GM21723 (cell line): ENCODE measurements around the gene TSPAN33.
"Not testable (repeated sequence)": the region's sequence is repeated elsewhere in the genome, so short reads cannot be mapped to it uniquely, and the experiment has no call there.

Experiments used
- ATAC-seq: cut with Tn5 transposase; IDR thresholded peaks from one replicate; pipeline ENCODE4 v1.9.1; 2021; ENCODE audit warnings: mild to moderate bottlenecking, moderate library complexity; ENCODE audit not compliant: unreplicated experiment

The TSPAN33 gene

DNA sequence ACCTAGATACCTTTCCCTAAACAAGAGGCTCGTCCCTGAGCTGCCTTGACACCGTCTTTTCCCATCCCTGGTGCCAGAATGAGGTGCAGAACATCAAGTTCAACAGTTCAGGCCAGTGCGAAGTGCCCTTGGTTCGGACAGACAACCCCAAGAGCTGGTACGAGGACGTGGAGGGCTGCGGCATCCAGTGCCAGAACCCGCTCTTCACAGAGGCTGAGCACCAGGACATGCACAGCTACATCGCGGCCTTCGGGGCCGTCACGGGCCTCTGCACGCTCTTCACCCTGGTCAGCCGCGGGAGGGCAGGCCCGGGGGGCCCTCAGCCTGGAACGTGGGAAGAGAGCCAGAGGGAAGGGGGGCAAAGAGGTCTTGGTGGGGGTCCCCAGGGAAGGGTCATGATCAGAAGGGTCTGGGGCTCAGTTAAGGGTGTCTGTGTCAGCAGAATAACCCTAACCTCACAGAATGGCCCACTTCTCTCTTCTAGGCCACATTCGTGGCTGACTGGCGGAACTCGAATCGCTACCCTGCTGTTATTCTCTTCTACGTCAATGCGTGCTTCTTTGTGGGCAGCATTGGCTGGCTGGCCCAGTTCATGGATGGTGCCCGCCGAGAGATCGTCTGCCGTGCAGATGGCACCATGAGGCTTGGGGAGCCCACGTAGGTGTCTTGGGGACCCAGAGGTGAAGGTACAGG, 60.8 kb downstream of the TSPAN33 start:
- no peak for ATAC-seq

DNA sequence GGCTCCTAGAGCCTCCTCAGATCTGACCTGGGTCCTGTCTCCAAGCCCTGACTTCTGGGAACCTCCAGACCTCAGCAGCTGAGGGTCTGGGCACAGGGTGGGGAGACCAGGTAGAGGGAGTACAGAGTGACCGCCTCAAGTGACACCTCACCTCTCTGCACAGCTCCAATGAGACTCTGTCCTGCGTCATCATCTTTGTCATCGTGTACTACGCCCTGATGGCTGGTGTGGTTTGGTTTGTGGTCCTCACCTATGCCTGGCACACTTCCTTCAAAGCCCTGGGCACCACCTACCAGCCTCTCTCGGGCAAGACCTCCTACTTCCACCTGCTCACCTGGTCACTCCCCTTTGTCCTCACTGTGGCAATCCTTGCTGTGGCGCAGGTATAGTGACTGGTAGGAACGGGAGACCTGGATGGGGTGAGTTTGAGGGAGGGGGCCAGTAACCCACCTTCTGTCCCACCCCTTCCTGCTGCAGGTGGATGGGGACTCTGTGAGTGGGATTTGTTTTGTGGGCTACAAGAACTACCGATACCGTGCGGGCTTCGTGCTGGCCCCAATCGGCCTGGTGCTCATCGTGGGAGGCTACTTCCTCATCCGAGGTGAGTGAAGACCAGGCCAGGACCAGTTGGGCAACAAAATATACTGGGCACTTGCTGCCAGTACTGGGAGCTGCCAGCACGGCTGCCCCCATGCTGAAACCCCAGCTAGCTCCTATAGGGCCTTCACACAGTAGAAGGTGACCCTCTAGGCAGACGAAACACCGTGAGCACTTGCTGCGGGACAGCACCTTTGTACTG, 61.7 kb downstream of the TSPAN33 start:
- ATAC-seq = no peak

DNA sequence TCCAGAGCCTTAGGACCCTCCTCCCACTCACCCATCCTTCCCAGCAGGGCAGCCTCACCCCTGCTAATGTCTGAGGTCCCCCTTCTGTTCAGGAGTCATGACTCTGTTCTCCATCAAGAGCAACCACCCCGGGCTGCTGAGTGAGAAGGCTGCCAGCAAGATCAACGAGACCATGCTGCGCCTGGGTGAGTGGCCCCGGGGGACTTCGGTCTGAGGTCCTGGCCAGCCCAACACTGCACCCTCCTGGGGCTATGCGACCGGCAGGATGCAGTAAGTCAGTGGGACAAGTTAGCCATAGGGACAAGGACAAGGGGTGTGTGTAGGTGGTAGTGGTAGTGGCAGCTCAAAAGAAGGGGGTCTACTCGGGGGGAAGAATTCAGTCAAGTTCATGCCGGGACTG, 64.2 kb downstream of the TSPAN33 start:
- no peak for ATAC-seq

DNA sequence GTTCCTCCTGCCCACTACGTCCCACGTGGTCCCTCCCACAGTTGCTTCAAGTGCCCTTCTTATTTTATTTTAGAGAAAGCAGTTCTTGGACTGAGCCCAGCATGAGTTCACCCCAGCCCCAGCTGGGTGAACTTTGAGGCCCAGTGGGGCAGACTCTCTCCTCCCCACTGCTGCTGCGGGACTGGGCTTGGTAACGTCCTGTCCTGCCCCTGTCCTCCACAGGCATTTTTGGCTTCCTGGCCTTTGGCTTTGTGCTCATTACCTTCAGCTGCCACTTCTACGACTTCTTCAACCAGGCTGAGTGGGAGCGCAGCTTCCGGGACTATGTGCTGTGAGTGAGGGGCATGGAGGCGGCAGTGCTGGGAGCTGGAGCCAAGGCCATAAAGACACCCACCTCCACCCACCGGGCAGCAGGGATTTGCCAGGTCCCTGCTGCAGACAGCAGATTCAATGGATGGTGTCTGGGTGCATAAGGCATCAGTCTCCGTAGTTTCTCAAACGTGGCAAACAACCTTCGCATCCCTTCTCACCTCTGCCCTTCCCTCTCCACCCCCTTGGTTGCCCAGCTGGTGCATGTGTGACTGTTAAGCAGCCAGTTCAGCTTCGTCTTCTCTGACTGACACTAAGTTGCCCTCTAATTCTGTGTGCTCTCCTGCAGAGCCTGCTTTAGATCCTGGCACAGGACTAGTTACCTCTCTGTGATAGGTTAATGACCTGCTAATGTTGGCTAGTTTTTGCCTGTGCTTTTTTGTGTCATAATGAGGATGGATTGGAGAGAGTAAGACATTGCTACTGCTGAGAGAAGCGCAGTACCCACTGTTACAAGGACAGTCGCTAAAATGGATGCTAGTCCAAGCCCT, 64.8 kb downstream of the TSPAN33 start:
- ATAC-seq = no peak

DNA sequence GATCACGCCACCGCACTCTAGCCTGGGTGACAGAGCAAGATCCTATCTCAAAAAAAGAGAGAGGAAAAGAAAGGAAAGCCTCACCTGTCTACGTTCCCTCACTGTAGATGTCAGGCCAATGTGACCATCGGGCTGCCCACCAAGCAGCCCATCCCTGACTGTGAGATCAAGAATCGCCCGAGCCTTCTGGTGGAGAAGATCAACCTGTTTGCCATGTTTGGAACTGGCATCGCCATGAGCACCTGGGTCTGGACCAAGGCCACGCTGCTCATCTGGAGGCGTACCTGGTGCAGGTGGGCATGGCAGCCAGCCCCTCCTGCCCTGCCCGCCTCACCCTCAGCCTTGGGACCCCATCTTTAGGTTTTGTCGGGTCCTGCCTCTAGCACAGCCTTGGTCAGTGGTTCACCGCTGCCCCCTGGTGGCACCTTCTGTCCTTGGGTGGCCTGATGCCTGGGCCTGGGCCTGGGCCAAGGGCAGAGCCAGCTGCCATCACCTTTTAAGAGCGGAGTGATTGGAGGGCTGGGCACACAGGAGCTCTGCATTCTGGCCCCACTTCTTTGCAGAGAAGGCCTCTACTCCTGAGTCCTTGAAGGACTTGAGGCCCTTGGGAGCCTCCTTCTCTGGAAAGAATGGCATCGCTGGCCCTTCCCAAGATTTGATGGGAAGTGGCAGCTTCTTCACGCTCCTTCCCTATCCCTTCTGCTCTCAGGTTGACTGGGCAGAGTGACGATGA, 65.9 kb downstream of the TSPAN33 start:
- peak; percentile 59 for ATAC-seq

DNA sequence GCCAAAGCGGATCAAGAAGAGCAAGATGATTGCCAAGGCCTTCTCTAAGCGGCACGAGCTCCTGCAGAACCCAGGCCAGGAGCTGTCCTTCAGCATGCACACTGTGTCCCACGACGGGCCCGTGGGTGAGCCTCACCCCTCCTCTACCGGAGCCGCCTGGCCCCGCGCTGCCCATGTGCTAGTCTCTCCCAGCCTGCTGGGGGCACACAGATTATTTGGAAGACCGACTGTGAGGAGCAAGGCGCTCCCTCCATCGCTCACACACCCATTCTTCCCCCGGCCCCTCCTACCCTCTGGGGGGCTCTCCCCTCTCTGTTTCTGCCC, 66.4 kb downstream of the TSPAN33 start:
- ATAC-seq = no peak

DNA sequence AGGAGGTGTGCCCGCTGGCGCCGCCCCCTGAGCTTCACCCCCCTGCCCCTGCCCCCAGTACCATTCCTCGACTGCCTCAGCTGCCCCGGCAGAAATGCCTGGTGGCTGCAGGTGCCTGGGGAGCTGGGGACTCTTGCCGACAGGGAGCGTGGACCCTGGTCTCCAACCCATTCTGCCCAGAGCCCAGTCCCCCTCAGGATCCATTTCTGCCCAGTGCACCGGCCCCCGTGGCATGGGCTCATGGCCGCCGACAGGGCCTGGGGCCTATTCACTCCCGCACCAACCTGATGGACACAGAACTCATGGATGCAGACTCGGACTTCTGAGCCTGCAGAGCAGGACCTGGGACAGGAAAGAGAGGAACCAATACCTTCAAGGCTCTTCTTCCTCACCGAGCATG, 67.6 kb downstream of the TSPAN33 start:
- no peak for ATAC-seq

DNA sequence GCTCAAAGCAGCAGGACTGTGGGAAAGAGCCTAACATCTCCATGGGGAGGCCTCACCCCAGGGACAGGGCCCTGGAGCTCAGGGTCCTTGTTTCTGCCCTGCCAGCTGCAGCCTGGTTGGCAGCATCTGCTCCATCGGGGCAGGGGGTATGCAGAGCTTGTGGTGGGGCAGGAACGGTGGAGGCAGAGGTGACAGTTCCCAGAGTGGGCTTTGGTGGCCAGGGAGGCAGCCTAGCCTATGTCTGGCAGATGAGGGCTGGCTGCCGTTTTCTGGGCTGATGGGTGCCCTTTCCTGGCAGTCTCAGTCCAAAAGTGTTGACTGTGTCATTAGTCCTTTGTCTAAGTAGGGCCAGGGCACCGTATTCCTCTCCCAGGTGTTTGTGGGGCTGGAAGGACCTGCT, 68.1 kb downstream of the TSPAN33 start:
- ATAC-seq = no peak

DNA sequence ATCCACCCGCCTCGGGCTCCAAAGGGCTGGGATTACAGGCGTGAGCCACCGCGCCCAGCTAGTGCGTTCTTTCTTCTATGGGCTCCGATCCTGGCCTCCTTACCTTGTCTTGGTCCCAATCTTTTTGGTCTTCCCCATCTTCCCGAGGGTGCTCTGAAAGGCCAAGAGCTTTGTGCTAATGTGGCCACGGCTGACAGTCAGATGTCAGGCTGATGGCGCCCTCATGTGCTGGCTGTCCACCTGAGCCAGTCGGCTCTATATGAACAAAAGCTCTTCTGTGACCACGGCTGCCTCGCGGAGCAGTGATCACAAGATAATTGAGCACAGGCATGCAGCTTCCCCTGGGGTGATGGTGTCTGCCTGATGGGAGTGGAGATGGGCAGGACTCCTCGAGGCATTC, 69.3 kb downstream of the TSPAN33 start:
- no peak for ATAC-seq

DNA sequence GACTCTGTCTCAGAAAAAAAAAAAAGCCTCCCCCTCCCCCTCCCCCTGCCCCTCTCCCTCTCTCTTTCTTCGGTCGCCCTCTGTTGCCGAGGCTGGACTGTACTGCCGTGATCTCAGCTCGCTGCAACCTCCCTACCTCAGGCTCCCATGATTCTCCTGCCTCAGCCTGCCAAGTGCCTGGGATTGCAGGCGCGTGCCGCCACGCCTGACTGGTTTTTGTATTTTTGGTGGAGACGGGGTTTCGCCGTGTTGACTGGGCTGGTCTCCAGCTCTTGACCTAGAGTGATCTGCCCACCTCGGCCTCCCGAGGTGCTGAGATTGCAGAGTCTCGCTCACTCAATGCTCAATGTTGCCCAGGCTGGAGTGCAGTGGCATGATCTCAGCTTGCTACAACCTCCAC, 71.2 kb downstream of the TSPAN33 start:
- ATAC-seq = not testable (repeated sequence)

DNA sequence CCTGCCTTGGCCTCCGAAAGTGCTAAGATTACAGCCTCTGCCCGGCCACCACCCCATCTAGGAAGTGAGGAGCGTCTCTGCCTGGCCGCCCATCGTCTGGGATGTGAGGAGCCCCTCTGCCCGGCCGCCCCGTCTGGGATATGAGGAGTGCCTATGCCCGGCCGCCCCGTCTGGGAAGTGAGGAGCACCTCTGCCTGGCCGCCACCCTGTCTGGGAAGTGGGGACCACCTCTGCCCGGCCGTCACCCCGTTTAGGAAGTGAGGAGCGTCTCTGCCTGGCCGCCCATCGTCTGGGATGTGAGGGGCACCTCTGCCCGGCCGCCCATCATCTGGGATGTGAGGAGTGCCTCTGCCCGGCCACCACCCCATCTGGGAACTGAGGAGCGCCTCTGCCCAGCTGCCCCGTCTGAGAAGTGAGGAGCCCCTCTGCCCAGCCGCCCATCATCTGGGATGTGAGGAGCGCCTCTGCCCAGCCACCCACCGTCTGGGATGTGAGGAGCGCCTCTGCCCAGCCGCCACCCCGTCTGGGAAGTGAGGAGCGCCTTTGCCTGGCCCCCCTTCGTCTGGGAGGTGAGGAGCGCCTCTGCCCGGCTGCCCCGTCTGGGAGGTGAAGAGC, 71.7 kb downstream of the TSPAN33 start:
- not testable (repeated sequence) for ATAC-seq

DNA sequence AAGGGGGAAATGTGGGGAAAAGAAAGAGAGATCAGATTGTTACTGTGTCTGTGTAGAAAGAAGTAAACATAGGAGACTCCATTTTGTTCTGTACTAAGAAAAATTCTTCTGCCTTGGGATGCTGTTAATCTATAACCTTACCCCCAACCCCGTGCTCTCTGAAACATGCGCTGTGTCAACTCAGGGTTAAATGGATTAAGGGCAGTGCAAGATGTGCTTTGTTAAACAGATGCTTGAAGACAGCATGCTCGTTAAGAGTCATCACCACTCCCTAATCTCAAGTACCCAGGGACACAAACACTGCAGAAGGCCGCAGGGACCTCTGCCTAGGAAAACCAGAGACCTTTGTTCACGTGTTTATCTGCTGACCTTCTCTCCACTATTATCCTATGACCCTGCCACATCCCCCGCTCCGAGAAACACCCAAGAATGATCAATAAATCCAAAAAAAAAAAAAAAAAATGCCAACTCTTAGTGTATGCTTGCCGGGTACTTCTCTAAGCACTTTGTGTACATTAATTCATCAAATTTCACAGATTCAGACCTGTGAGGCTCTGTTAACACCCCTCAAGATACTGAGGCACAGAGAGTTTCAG, 72.4 kb downstream of the TSPAN33 start:
- not testable (repeated sequence) for ATAC-seq

DNA sequence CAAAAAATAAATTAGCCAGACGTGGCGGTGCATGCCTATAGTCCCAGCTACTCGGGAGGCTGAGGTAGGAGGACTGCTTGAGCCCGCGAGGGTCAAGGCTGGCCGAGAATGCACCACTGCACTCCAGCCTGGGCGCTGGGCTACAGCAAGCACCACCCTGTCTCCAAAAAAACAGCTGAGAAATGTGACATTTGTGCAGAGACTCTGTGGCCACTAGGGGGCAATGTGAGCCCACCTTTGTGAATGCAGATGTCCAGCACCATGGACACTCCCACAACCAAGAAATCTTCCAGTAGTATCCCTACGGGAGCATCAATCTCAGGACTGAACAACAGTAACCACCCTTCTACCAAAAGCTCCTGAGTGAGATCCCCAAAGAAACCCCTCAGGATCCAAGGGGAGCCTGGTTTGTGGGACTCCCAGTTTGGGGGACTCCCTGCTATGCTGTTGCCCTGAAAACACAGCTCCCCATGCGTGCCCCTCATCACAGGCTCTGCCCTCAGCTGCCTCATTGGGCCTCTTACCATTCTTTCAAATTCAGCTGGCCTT, 74.1 kb downstream of the TSPAN33 start:
- no peak for ATAC-seq

DNA sequence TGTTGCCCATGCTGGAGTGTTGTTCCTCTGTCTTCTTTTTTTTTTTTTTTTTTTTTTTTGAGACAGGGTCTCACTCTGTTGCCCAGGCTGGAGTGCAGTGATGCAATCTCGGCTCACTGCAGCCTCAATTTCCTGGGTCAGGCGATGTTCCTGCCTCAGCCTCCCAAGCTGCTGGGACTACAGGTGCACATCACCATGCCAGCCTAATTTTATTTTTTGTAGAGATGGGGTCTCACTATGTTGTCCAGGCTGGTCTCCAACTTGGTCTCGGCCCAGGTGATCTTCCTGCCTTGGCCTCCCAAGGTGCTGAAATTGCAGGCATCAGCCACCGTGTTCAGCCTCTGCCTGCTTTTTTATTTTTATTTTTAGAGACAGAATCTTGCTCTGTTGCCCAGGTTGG, 74.7 kb downstream of the TSPAN33 start:
- not testable (repeated sequence) for ATAC-seq
